GM19025 (cell line): Measurements from ENCODE around the gene PCDH15.

ENCODE experiments used
- ATAC-seq: cut with Tn5 transposase; IDR thresholded peaks from one replicate; pipeline ENCODE4 v1.9.1; 2021; ENCODE audit warnings: mild to moderate bottlenecking, low read depth, moderate library complexity; ENCODE audit not compliant: unreplicated experiment

Gene PCDH15

DNA sequence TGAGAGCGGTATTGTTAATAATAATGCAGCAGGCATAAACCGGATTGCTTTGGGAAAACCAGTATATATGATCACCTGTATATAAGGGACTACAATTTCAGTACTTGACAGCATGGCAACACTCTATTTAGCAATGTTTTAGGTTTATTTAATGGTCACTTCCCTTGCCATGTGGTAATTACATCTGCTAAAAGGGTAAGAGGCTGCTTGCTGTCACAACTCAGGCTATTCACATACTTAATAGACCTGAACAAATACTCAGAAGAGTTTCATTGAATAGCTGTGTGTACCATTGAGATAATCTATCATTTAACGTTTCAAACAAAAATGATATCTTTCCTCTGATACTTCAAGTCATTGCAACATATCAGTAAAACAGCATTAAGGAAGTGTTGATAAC, 90.1 kb downstream of the PCDH15 start:
- no peak for ATAC-seq

- ATAC-seq = no peak
These were observed 92.4 kb downstream of the PCDH15 start for GRCh38 chr10:54708591-54708990.

GRCh38 chr10:54708021-54708420, 93.0 kb downstream of the PCDH15 start:
- ATAC-seq = no peak

DNA sequence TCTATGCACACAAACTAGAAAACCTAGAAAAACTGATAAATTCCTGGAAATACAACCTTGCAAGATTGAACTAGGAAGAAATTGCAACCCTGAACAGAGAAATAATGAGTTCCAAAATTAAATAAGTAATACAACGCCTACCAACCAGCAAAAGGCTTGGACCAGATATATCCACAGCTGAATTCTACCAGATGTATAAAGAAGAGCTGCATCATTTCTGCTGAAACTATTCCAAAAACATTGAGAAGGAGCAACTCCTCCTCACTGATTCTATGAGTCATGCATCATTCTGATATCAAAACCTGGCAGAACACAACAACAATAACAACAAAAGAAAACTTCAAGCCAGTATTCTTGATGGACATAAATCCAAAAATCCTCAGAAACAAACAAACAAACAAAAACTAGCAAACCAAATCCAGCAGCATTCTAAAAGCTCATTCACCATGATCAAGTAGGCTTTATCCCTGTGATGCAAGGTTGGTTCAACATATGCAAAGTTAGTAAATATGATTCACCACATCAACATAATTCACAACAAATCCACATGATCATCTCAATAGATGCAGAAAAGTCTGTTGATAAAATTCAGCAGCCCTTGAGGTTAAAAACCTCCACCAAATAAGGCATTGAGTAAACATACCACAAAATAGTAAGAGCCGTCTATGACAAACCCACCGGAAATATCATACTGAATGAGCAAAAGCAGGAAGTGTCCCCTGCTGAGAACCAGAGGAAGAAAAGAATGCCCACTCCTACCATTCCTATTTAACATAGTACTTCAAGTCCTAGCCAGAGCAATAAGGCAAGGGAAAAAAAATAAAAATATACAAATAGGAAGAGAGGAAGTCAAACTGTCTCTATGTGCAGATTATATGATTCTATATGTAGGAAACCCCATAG, 98.2 kb downstream of the PCDH15 start:
- no peak for ATAC-seq

GRCh38 chr10:54691331-54691730, 109.7 kb downstream of the PCDH15 start:
- no peak for ATAC-seq

DNA sequence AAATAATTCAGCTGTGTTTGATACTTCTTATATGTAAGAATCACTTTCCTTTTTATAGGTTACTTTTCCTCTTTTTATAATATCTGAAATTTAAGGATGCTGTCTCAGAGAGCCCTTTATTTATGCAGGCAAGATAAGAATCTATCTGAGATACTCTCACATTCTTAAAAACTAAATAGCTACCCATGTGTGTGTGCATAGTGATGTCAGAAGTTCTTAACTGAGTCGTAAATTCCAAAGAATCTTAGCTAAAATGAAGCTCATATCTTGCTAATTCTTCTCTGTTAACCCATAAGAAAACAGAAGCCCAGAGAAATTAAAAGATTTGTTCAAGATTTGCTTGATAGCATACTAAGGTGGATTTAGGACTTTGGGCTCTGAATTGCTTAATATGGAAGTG, 118.5 kb downstream of the PCDH15 start:
- no peak for ATAC-seq

DNA sequence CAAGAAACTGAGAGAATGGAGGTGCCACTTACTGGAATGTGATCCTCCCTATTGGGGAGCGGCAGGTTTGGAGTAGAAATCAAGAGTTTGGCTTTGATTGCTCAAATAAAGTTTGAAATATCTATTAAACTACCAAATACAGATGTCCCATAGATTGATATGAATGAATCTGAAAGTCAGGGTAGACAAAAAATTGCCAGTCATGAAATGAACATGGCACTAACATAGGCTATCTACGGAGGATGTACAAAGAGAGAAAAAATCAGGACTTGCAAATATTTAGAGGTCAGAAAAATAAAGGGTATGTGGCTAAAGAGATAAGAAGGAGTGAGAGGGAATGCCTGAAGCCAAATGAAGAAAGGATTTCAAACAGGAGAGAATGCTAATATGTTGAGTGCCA, 119.9 kb downstream of the PCDH15 start:
- ATAC-seq = no peak

DNA sequence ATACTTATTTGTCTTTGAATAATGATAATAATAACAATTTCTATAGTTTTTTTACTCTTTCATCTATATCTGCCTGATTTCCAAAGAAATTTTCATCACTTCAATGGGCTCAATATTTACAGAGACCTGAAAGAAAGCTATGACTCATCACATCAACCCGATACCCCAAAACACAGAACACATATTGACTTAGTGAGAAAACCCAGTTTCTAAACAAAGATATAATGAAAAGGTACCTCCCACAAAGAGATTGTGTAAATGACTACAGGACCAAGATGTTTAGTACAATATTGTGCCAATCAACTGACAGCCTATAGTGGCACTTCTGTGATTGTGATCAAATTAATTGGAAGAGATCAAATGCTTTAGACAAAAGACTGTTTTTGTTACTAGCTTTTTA, 133.9 kb downstream of the PCDH15 start:
- ATAC-seq = no peak

DNA sequence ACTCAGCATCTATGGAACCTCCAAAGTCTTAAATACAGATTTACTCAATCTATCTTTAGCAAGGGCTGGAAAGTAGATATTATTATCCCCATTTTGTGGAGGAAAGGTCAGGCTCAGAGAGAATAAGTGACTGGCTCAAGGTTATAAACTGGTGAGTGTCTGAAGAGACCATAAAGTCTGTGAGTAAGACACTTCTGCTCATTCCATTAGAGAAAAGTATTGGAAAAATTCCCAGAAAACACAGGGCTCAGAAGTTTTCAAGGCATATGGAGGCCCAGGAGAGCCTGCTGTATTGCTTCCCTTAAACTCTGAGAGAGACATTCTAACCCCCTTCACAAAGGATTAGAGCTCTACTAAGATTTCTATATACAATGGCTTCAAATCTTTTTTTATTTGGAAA, 134.8 kb downstream of the PCDH15 start:
- ATAC-seq = no peak

- no peak for ATAC-seq
These were observed 135.9 kb downstream of the PCDH15 start for GRCh38 chr10:54665095-54665494.

DNA sequence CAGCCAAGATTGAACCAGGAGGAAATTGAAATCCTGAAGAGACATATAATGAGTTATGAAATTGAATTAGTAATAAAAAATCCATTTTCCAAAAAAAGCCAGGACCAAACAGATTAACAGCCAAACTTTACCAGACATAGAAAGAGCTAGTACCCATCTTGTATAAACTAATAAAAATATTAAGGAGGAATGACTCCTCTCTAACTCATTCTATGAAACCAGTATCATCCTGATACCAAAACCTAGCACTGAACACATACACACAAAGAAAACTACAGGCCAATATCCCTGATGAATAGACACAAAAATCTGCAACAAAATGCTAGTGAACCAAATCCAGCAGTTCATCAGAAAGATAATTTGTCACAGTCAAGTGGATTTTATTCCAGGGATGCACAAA, 140.6 kb downstream of the PCDH15 start:
- ATAC-seq = no peak

- no peak for ATAC-seq
These were observed 144.4 kb downstream of the PCDH15 start for GRCh38 chr10:54656643-54657042.

DNA sequence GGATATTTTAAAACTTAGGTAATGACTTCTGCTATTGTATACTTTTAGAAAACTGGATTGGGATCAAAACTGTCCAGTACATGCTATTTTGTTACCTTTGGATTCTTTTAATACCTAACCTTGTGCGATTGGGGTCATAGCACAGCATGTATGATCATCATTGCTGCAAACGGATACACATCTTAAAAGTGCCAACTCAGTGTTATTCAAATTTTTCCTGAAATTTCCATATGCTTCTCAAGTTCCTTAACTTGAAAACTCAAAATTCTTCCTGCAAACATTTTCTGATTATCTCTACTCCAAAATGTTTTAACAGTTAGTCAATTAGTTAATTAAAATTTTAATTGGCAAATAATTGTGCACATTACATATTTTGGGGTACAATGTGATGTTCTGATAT, 147.5 kb downstream of the PCDH15 start:
- ATAC-seq = no peak

- ATAC-seq = no peak
These were observed 150.5 kb downstream of the PCDH15 start for GRCh38 chr10:54650547-54650946.

DNA sequence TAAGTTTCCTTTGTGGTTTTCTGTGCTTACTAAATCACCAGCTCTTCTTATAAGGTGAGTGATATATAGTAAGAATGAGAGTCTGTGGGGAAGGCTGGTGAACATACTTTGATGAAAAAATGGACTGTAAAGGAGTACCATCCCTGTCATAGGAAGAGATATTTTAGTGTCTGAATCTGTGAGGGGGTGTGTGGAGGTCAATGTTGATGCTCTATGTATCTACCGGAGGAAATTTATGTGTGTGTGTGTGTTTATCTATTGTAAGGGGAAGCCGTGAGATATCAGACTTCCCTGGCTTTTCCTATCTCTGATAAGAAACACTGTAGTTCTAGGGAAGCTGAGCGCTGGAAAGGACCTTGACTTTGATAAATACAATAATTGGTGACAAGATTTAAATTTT, 179.0 kb downstream of the PCDH15 start:
- no peak for ATAC-seq

GRCh38 chr10:54620352-54620751, 180.7 kb downstream of the PCDH15 start:
- ATAC-seq = no peak

- no peak for ATAC-seq
These were observed 187.0 kb downstream of the PCDH15 start for GRCh38 chr10:54614072-54614471.

GRCh38 chr10:54613162-54613561, 187.9 kb downstream of the PCDH15 start:
- ATAC-seq = no peak

DNA sequence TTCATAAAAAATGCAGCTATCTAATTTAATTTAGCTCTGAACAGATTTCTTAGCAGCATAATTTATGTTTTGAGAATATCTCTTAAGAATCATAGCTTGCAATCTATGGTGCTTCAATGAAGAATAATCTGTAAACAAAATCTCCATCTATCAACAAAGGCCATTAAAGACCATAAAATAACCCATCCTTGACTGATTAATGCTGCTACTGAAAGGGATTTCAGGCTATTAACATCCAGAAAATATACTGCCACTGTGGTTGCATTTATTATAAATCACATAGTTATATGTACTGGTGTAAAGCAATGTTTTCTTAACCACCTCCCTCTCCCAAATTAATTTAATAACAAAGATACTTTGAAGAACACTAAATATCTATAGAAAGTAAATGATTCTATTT, 191.6 kb downstream of the PCDH15 start:
- no peak for ATAC-seq

GRCh38 chr10:54607983-54608382, 193.0 kb downstream of the PCDH15 start:
- no peak for ATAC-seq

- no peak for ATAC-seq
These were observed 206.7 kb downstream of the PCDH15 start for GRCh38 chr10:54594289-54594688.

DNA sequence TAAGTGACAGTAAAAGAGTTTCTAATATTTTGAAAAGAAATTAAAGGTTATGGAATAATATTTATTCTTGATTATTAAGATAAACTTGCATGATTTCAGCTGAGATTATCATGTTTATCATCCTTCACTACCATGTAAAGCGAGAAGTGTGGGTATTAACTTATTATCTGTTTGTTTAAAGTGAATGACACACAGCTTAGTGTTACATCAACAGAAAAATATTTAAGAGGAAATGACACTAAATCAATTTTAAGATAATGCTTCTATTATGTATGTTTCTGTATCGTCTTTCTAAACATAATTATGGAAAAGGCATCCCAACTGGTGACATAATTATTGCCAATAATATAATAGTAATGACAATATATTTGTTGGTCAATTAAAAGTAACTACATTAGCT, 213.1 kb downstream of the PCDH15 start:
- ATAC-seq = no peak

DNA sequence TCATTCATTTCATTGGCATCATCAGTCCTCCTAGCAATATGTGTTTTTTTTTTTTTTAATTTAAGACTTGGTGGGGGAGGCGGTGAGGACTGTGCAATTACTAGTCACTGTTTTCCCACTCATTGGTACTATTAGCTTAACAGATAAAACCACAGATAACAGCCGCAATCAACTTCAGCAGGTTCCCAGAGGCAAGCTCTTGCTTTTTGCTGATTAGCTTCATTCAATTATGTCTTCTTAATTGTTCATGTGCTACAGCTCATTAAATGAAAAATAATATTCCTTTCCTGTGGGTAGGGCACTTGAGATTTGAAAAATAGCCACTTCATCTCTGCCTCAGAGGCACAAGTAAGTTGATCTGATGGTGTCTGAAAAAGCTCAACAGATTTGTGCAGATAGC, 215.5 kb downstream of the PCDH15 start:
- ATAC-seq = no peak
